Activated naive CD4-positive, alpha-beta T cell treated with anti-CD3 and anti-CD28 coated beads, Interleukin-2, amount 50 U/mL, for 16 hours (primary cell): ENCODE measurements around the gene DSCAML1.

ENCODE experiments used
- DNase-seq: peaks from one replicate; pipeline ENCODE4 v3.0.0-alpha.2; 2020

Gene DSCAML1

GRCh38 chr11:117387992-117388755, 408.8 kb downstream of the DSCAML1 start:
- no peak for DNase-seq

DNA sequence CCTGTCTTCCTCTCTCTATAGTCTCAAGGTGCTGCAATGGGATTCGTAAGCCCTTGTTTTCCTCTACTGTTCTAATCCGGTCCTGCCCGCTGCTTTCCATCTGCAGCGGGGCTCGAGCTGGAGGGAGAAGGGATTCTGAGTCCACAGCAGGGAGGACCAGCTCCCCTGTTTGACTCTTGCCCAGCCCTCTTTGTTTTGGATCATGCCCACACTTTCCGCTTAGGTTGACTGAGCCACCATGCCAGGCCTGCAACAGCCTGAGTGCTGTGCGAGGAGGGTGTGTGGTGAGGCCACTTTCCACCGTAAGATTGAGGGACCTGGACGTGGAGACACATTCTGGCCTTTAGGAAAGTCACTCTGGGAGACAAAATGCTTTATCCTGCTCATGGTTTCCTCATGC, 411.1 kb downstream of the DSCAML1 start:
- DNase-seq: no peak

DNA sequence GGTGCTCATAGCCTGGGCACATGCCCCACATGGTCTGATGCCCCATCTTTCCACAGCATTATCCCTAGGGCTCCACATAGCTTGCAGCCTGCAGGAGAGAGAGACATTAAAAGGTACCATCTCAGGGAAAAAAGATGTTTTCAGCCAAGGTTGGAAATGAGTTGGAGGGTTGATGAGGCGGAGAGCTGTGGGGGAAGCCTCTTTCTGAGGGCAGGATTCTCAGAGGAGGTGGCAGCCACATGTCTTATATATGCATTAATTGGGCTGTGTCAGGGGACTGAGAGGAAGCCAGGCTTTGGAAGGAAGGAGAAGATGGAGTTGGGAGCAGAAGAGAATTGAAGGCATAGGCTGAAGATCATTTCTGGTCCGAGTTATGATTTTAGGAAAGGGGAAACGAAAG, 411.5 kb downstream of the DSCAML1 start:
- no peak for DNase-seq

DNA sequence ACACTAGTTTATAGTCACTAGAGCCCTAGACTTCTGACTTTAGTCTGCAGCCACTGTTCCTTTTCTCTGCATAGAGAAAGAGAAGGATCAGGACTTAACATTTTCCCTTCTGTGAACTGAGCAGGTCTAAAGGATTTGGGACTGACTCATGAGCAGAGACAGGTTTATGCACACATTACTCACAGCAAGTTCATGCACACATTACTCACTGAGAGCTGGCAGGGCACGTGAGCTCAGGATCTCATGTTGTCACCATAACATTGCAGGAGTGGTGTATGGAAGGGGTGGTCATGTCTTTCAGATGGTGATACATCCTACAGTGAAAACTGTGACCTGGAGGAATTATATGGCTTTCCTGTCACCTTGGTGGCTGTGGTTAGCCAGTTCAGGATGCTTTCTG, 413.0 kb downstream of the DSCAML1 start:
- DNase-seq: no peak

GRCh38 chr11:117382746-117383145, 414.3 kb downstream of the DSCAML1 start:
- no peak for DNase-seq

DNA sequence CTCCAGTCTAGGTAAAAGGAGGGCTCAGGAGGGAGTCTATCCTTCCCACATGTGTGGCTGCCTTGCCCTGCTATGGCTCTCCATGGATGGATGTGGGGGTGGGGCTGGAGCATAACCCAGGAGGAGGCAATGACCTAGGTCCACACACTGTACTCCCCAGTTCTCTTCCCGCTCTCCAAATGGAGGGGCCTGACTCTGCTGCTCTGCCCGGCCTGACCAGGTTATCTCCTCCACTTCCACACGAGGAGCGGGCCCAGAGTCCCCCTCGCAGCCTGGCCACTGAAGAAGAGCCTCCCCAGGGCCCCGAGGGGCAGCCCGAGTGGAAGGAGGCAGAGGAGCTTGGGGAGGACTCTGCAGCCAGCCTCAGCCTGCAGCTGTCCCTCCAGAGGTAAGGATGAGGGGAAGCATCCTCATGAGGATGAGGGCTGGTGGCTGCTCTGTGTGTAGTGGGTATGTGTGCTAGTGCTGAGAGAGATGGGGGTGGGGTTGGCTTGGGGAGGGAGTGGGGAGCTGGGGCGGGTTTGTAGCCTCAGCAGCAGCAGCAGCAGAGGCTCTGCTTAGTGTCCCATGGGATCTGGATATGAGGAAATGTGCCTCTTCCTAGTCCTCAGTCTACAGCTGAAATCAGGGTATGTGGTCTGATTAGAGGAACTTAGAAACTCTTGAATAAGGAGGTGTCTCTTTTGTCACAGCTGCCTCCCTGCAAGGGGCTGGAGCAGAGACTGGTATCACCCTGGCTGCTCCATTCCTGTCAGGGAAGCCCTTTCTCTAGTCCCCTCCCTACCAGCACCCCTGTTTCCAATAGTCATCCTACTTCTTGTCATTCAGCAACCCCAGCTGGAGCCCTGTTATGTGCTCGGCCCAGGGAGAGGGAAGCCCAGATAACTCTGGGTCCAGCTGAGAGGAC, 415.3 kb downstream of the DSCAML1 start:
- DNase-seq: no peak

GRCh38 chr11:117380676-117381075, 416.3 kb downstream of the DSCAML1 start:
- DNase-seq: no peak

- DNase-seq: no peak
These were observed 417.8 kb downstream of the DSCAML1 start for GRCh38 chr11:117378976-117379865.
